Common myeloid progenitor, CD34-positive (primary cell): ENCODE measurements around the gene ZNF366.

ENCODE experiments used
- CTCF ChIA-PET: fragments of 350-600 bp; sonication (Branson Sonifier 250); formaldehyde crosslinking; loops from one replicate; lab custom pipeline; 2021; ENCODE audit warnings: antibody characterized with exemption; lab: Charles Lee
- POLR2A ChIA-PET: fragments of 350-600 bp; sonication (Branson Sonifier 250); formaldehyde crosslinking; loops from one replicate; lab custom pipeline; 2021; ENCODE audit warnings: antibody characterized with exemption; lab: Charles Lee
- DNase-seq, 3 donors: peaks; one replicate each; pipeline versions ENCODE4 v3.0.0 to v3.0.0-alpha.2; 2013
- H3K27ac ChIP-seq, 2 experiments: 1 replicate in 1 of 2; 2 replicates in 1 of 2; pipeline ENCODE4 v1.7.0; 2013; ENCODE audit warnings: inconsistent platforms in 2 of 2, low read length in 2 of 2, mild to moderate bottlenecking in 2 of 2, low read depth in 1 of 2, moderate library complexity in 1 of 2; ENCODE audit not compliant: severe bottlenecking in 2 of 2, insufficient read depth in 1 of 2, poor library complexity in 1 of 2
- H3K27me3 ChIP-seq, 5 experiments: replicated peaks in 2 of 5; 1 replicate in 3 of 5; 2 replicates in 2 of 5; pipeline versions ENCODE4 v1.6.1 to v1.7.0; 2013; ENCODE audit warnings: low read length in 4 of 5, mild to moderate bottlenecking in 2 of 5, moderate library complexity in 2 of 5, inconsistent platforms in 1 of 5; ENCODE audit not compliant: insufficient read depth in 5 of 5, control insufficient read depth in 4 of 5
- H3K36me3 ChIP-seq, 4 experiments: 1 replicate in 2 of 4; 2 replicates in 2 of 4; pipeline versions ENCODE4 v1.6.1 to v1.7.0; 2013; ENCODE audit warnings: low read length in 3 of 4, control low read depth in 1 of 4, mild to moderate bottlenecking in 1 of 4; ENCODE audit not compliant: control insufficient read depth in 4 of 4, insufficient read depth in 4 of 4
- H3K4me1 ChIP-seq, 4 experiments: 1 replicate in 3 of 4; 2 replicates in 1 of 4; pipeline versions ENCODE4 v1.6.1 to v1.7.1; 2013; ENCODE audit warnings: low read length in 3 of 4, mild to moderate bottlenecking in 3 of 4, control low read depth in 1 of 4, inconsistent platforms in 1 of 4, moderate library complexity in 1 of 4; ENCODE audit not compliant: control insufficient read depth in 4 of 4, insufficient read depth in 4 of 4; ENCODE audit errors: control extremely low read depth in 1 of 4
- H3K4me3 ChIP-seq, 7 experiments: 1 replicate in 4 of 7; 2 replicates in 3 of 7; pipeline versions ENCODE4 v1.5.1 to v1.7.0; 2013; ENCODE audit warnings: mild to moderate bottlenecking in 7 of 7, low read length in 6 of 7, moderate library complexity in 6 of 7, inconsistent platforms in 2 of 7, low read depth in 2 of 7, control low read depth in 1 of 7; ENCODE audit not compliant: insufficient read depth in 4 of 7, control insufficient read depth in 1 of 7; ENCODE audit errors: extremely low read depth in 1 of 7
- H3K9me3 ChIP-seq, 5 experiments: 1 replicate in 4 of 5; 2 replicates in 1 of 5; pipeline versions ENCODE4 v1.6.1 to v1.7.1; 2013; ENCODE audit warnings: low read length in 4 of 5, mild to moderate bottlenecking in 2 of 5, inconsistent platforms in 1 of 5, low read depth in 1 of 5, moderate library complexity in 1 of 5; ENCODE audit not compliant: control insufficient read depth in 4 of 5, insufficient read depth in 2 of 5; ENCODE audit errors: control extremely low read depth in 1 of 5
- WGBS: methylation state at CpG from one replicate; pipeline ENCODE4 v1.1.5; 2013; ENCODE audit not compliant: insufficient coverage; 5-methylcytosine and 5-hydroxymethylcytosine counted together

The ZNF366 gene

DNA sequence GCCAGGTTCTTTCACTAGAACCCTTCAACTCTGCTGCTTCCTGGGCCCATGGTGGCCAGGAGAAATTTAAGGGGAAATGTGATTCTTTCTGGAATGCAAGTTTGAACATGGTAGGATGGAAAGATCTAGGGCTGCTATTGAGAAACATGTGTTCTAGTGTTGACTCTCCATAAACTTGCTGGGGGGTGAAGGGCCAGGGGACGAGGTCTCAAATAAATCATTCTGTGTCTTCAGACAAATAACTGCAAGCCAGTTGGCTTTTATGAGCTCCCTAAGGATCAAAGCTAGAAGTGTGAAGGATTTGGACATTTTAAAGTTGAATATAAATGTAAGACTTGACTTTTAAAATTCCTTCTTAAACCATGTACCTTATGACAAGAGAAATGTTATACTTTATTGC lies 78.5 kb downstream of the ZNF366 start:
- no peaks in the 10 kb centered on the region for H3K4me1 ChIP-seq
- no peaks in the 10 kb centered on the region for H3K9me3 ChIP-seq
- POLR2A ChIA-PET: no interaction called here
- DNase-seq: no peak
- H3K27me3 ChIP-seq: no peaks in the 10 kb centered on the region
- CTCF ChIA-PET: interaction anchor here (1.0 kb wide), 1 partner anchor 23 kb away, joined by 3 read pairs; no protein-coding TSS in a partner anchor
- WGBS: 100% methylated on average over 1 of the region's 1 CpG
- H3K27ac ChIP-seq: no peak overlapping the region
- no peaks in the 10 kb centered on the region for H3K36me3 ChIP-seq
- no peak overlapping the region for H3K4me3 ChIP-seq

DNA sequence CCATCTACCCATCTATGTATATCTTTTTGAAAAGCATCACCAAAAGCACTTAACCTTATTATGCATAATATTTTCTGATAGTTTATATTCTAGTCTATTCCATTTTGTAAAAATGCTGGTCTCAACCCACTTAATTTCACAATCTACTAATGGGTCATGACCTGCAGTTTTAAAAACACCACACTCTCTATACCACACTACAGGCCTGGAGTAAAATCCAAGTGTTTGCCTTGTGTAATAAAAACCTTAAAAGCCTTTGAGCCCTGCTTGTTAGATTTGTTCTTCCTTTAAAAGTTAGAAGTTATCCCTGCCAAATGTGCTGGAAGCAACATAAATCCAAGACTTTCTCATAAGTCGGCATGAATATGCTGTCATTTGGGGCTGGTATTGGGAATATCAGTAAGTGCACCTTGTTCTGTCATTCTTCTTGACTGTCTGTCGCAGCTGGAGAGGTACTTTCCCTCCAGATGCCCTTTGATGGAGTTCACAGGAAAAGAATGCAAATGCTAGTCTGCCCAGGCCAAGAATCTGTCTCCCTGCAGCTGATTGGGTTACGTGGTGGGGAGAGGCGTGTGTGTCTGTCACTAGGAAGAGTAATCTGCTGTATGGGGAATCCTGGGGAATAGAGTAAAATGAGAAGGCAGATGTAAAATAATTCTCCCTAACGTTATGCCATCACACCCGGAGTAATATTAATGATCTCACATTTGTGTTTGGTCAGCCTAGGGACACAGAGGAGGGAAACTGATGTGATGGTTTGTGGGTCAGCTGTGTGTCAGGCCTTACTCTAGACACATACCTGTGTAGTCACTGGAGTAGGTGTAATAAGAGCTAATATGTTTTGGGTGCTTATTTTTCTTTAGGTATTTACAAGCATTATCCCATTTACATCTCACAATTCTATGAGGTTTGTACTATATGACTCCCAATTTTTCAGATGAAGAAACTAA lies 79.4 kb downstream of the ZNF366 start:
- Histone ChIP-seq H3K4me1 (no peaks in the 10 kb centered on the region), H3K27me3 (no peaks in the 10 kb centered on the region), H3K36me3 (no peaks in the 10 kb centered on the region), H3K4me3 (no peak overlapping the region), H3K9me3 (no peaks in the 10 kb centered on the region), H3K27ac (no peak overlapping the region)
- 100% methylated on average over 4 of the region's 6 CpGs for WGBS
- DNase-seq: no peak
- ChIA-PET CTCF (no interaction called here), POLR2A (no interaction called here)

DNA sequence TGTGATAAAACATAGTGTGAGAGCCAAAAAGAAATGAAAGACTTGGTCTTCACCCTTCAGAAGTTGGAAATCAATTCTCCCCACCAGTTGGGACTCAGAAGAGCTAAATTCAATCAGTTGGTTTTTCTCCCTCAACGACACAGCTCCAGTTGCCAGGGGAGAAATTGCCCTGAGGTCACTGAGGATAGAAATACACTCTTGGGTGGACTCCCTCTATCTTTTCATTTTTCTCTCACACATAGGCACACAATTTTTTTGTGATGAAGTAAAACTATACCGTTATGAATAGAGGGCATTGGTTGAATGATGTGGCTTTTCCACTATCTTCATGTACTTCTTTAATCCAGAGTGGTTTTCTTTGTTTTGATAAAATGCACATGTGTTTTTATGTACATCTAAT lies 80.2 kb downstream of the ZNF366 start:
- Histone ChIP-seq H3K27ac (no peak overlapping the region), H3K4me1 (no peaks in the 10 kb centered on the region), H3K9me3 (no peaks in the 10 kb centered on the region), H3K27me3 (no peaks in the 10 kb centered on the region), H3K4me3 (no peak overlapping the region), H3K36me3 (no peaks in the 10 kb centered on the region)
- DNase-seq: no peak
- WGBS: no CpG with 5 or more reads among the region's 2 CpGs
- ChIA-PET CTCF (interaction anchor here (0.8 kb wide), 1 partner anchor 12 kb away, joined by 3 read pairs; no protein-coding TSS in a partner anchor), POLR2A (no interaction called here)

DNA sequence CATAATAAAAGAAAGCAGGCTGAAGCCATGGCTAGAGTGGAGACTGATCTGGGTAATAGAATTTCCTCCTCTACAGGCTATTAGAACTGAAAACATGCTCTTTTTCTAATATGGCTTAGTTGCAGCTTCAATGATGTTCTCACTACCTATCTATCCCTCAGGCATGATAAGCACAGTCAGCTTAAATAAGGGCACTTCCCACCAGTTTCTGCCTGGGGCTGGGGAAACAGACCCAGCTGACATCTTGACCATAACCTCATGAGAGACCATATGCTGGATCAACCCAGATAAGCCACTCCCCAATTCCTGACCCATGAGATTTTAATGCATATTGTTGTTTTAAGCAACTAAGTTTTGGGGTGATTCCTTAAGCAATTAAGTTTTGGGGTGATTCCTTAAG lies 81.2 kb downstream of the ZNF366 start:
- H3K4me1 ChIP-seq: no peaks in the 10 kb centered on the region
- ChIA-PET POLR2A (no interaction called here), CTCF (interaction anchor here (0.8 kb wide), 1 partner anchor 11 kb away, joined by 3 read pairs; no protein-coding TSS in a partner anchor)
- no peaks in the 10 kb centered on the region for H3K36me3 ChIP-seq
- no peaks in the 10 kb centered on the region for H3K9me3 ChIP-seq
- H3K27me3 ChIP-seq: no peaks in the 10 kb centered on the region
- H3K4me3 ChIP-seq: no peak overlapping the region
- no peak for DNase-seq
- H3K27ac ChIP-seq: no peak overlapping the region

DNA sequence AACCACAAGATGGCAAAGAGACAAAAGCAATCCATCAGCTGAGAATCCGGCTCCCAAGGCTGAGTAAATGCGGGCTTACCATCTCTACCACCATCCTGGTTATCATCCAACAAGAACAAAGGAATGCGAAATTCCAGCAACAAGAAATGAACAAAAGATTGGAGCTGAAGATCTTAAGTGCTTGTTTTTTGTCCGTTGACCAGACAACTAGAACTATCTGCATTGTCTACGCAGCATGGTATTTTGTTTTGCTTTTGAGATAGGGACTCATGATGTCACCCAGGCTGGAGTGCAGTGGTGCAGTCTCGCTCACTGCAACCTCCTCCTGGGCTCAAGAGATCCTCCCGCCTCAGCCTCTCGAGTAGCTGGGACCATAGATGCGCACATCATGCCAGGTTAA lies 88.9 kb downstream of the ZNF366 start:
- H3K9me3 ChIP-seq: no peaks in the 10 kb centered on the region
- H3K27ac ChIP-seq: no peak overlapping the region
- H3K4me1 ChIP-seq: no peaks in the 10 kb centered on the region
- 98% methylated on average over 7 of the region's 9 CpGs for WGBS
- DNase-seq: no peak
- POLR2A ChIA-PET: no interaction called here
- no peaks in the 10 kb centered on the region for H3K36me3 ChIP-seq
- no peak overlapping the region for H3K4me3 ChIP-seq
- no peaks in the 10 kb centered on the region for H3K27me3 ChIP-seq
- CTCF ChIA-PET: no interaction called here

DNA sequence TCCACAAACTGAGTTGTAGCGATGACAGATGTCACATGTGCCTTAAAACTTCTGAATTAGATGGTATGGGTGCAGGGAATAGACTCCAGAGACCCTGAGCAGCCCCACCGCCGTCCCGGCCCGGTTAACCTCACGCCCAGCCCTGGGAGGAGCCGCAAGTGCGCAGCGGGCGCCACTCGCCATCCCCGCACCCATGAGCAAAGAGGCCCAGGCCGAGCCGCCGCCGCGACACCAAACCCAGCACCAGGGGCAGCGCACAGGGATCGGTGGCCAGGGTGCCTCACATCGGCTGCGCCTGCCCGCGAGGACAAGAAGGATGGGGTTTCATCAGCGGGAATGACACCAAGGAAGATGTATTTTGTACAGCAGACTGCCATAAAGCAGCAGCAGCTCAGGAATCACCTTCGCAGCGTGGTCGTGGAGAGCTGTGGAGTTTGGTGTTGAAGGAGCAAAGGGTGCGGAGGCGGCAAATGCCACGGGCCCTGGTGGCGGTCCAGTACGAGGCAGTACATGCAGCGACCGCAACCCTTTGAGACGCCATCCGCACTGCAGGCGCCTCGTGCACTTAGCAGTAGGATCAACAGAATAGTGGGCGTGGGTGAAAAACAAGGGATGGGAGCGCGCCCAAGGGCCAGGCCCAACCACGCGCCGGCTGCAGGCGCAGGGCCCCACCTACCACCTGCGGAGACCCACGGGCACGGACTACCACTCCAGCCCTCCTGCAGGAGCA lies 89.7 kb downstream of the ZNF366 start:
- no peaks in the 10 kb centered on the region for H3K4me1 ChIP-seq
- no peak for DNase-seq
- ChIA-PET POLR2A (no interaction called here), CTCF (no interaction called here)
- no peak overlapping the region for H3K27ac ChIP-seq
- 94% methylated on average over 42 of the region's 48 CpGs for WGBS
- H3K36me3 ChIP-seq: no peaks in the 10 kb centered on the region
- H3K27me3 ChIP-seq: no peaks in the 10 kb centered on the region
- H3K4me3 ChIP-seq: no peak overlapping the region
- no peaks in the 10 kb centered on the region for H3K9me3 ChIP-seq
